Activated effector memory CD4-positive, alpha-beta T cell treated with anti-CD3 and anti-CD28 coated beads, Interleukin-2, amount 50 U/mL, for 16 hours (primary cell): ENCODE data around the gene HBS1L.

ENCODE experiments used
- DNase-seq: peaks from one replicate; pipeline ENCODE4 v3.0.0-alpha.2; 2020

HBS1L gene

DNA sequence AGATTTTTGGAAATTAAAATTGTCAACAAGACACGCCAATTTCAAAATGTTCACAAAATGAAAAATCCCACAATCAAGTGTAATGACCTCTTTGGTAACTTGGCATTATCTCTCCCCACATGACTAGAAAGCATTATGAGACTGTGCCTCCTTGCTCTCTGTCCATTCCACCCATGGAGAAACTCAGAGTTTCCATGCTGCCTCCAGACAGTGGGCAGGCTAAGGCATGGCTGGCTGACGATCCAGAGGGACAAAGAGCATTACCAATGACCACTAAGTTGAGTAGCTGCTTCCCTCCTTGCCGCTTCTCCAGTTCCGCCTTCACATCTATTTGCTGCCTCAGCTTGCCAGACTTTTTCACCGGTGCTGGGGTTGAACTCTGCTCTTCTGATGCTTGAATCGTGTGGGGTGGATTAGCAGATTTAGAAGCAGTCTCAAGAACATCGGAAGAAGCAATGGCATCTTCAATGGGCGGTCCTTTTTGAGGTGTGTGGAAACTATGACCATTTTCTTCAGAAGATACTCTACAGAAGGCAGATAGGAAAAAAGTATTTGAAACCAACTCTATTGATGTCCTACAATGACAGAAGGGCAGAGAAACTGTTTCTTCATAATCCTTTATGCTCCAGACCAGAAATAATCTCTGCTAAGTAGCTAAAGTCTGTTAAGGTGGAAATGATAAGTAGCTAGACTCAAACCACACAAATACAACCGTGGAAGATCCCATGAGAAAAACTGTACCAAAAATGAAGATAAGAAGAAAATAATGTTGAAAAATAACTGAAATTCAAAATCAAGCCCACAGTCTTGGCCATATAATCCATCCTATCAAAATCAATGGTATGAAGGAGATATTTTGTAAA, 57.3 kb downstream of the HBS1L start:
- no peak for DNase-seq

DNA sequence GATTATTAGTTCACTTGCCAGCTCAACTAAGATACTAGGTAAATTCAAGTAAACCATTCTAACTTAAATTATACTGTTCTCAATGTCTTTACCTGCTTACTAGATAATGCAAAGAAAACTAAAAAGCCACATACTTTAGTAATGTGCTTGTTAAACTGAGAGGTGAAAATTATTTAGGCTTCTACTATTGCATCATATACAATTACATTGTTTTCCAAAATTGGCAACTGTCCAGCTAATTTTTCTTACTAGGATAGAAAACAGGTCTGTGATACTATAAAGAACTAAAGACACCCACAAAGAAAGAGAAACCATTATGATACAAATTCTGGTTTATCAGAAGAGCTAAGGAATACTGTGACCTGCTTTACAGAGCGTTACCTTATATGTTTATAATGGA, 59.1 kb downstream of the HBS1L start:
- no peak for DNase-seq

DNA sequence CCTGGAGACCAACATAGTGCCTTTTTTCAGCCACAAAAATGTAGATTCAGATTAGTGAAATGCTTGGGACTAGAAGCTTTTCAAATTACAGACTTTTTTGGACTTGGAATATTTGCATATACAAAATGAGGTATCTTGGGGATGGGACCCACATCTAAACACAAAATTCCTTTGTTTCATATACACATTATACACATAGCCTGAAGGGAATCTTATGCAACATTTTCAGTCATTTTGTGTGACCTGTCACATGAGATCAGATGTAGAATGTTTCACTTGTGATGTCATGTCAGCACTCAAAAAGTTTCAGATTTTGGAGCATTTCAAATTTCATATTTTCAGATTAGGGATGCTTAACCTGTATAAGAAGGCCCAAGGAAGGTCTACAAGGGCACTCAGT, 60.2 kb downstream of the HBS1L start:
- DNase-seq: no peak

DNA sequence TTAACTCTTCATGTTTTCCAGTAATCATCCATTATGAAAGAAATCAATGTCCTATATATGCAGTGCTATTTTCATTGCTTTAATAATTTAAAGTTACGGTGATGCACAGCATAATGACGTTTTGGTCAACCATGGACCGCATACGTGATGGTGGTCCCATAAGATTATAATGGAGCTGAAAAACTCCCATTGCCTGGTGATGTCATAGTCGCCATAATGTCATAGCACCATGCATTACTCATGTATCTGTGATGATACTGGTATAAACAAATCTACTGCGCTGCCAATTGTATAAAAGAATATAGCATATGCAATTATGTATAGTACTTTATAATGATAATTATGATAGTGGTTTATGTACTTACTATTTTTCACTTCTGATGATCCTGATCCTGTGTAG, 62.5 kb downstream of the HBS1L start:
- no peak for DNase-seq

DNA sequence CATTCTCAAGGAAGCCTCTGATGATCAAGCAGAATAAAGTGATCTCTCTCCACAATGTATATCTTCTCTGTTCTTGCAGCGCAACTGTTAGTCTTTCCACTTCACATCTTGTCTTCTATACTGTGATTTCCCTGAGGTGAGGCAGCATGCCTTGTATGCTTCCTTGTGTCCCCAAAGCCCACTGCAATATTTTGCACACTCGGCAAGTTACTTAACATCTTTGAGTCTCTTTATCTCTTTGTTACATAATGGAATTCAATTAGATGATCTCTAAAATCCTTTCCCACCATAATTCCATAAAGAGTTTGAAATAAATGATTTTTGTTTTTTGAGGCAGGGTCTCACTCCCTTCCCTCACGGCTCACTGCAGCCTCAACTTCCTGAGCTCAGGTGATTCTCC, 64.4 kb downstream of the HBS1L start:
- no peak for DNase-seq

DNA sequence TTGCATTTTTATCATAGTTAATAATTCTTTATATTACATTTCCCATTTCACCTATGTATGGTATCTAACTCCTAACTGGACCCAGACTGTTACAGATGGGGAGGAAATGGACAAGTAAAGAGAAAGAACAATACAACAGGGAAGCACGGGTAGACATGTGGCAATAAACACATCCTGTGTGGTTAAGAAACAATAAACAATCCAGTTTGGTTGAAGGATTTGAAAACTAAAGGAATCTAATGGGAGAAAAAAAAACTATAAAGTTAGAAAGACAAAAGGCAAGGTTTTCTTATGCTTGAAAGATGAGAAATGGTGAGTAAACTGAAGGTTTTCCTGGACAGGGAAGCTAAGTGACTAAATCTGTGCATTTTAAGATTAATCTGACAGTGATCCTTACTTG, 69.8 kb downstream of the HBS1L start:
- no peak for DNase-seq

DNA sequence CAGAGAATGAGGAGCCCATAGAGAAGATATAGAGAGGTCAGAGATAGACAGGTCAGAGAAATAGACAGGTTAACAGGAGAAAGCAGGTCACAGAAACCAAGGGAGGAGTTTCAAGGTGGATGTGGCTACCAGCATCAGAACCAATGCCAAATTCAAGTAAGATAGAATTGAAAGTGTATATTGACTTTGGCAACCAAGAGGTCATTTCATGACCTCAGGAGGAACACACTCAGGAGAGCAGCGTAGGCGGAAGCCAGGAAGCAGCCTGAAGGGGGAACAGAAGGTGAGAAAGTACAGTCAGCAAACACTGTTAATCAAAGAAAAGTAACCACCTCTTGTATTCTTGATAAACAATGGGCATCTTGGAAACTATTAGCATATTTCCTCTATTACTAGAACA, 70.8 kb downstream of the HBS1L start:
- no peak for DNase-seq

DNA sequence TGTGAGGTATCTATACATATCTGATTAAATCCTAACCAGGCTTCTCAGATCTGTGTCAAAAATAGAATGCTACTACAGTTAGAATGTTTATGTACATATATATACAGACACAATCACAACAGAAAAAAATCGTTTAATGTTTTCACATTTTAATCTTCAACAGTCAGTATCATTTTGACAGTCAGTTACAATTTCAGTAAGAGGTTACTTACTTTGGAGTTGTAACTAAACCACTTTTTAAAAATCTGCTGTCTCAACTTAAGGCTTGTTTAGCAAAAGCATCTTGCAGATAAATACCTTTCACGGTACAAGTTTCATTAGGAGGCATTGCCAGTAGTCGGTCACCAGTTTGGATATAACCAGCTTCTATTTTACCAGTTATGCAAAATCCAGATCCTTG, 72.5 kb downstream of the HBS1L start:
- no peak for DNase-seq

DNA sequence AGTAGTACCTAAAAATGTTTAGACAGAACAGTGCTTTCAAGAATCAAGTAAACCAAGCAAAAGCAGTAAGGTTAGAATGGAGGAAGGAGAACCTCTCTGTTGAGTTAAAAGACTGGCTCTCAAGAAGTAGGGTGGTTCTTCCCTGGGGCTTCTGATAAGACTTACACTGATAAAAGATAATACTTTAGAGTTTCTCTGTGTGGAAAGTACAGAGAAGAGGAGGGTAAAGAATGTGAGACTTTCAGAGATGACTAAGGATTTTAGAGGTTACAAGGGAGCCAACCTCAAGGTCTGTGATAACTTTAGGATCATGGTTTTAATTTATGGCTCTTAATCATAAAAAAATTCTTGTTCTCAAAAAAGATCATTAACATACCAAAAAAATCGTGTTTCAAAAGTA, 73.8 kb downstream of the HBS1L start:
- no peak for DNase-seq

DNA sequence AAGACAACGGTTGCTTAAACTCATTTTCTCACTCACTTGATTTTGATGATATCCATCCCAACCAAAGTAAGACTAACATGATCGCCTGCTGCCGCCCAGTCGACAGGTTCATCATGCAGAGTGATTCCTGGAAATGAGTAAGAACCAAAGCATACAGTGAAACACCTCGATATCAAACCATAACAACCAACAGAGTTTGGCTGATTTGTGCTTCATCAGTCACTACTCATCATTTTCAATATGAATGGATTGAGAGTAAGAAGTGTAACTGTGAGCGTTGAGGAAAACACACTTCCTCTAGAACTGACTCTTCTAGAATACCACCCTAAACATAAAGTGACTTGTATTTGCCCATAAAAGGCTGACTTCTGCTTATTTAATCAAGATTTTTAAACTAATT, 75.5 kb downstream of the HBS1L start:
- peak; percentile 78 for DNase-seq

DNA sequence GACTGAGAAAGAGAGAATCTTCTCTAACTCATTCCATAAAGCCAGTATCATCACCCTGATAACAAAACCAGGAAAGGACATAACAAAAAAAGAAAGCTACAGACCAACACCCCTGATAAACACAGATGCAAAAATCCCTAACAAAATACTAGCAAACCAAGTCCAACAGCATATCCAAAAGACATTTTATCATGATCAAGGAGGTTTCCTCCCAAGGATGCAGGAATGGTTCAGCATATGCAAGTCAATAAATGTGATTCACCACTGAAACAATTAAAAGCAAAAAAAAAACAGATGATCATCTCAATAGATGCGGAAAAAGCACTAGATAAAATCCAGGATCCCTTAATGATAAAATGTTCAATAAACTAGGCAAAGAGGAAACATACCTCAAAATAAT, 80.3 kb downstream of the HBS1L start:
- DNase-seq: no peak

DNA sequence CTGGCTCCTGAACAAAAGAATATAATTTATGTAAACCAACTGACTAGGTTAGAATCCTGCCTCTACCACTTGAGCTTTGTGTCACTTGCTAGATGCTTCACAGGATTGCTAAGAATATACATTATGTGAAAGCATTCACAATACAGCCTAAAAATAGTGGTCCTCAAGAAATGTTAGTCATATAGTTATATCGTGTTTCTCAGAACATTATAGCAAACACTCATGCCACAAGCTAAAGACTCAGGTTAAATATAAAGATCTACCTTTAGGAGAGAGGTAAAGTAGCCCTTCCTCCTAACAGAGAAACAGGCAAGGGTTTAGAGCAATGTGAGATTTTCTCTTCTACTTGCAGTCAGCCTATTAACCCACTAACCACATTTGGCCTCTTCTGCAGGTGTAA, 86.9 kb downstream of the HBS1L start:
- DNase-seq: no peak

DNA sequence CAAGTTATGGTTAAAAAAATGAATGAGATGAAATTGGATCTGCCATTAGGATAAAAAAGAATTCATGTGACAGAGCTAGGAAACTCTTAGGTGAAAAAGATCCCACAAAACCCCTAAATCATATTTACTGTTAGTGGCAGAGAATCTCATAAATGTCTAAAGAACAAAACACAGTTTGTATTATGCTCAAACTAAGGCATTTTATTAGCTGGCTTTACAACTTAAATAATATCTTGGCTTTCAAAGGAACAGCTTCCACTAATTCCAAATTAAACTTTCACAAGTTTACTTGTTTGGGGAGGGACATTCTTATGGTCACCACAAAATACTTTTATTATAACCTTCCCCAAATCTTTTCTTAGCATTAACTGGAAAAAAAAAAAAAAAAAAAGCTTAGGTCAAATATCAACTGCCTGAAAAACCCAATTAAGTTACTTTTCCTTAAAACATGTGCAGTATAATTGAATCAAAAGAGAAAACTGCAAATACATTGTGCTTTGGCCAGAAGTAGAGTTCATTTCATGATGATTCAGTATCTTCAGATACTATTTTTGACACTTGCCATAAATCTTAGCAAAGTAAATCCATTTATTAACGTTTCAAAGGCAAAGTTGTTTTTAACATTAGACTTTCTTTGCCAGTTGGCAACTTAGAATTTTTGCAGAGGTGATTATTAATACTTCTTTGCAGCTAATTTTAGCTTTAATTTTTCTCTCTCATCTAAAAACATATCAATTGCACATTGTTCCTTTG, 90.0 kb downstream of the HBS1L start:
- DNase-seq: no peak

DNA sequence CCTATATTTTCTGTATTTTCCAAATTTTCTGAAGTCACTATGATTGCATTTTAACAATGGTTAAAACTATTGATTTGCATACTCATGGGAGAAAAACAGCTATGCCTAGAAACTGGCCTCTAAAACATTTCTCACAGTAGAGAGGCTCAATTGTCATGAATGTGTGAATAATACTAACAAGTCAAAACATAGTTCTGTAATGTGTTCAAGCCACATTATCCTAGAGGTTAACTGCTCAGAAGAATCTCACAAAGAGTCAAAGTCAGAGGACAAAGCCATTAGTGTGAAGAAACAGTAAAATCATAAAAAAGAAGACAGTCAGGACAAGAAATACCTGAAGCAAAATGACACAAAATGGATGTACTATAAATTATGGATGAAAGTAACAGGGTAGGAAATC, 92.2 kb downstream of the HBS1L start:
- no peak for DNase-seq

DNA sequence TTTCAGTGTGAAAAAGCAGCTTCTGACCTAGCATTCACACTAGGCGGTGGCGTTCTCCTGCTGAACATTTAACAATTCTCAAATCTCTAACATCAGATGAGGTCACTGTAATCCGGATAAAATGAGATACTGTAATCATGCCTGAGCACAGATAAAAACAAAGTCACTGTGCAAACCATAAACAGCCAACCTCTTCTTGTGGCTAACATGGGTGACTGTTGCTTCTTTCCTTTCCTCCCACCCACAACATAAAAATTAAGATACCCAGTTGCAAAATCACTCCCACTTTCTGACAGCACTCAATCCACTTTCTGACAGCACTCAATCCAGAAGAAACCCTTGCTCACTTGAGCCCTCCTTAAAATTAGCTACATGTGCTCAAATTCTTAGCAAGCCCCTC, 93.3 kb downstream of the HBS1L start:
- DNase-seq: no peak

DNA sequence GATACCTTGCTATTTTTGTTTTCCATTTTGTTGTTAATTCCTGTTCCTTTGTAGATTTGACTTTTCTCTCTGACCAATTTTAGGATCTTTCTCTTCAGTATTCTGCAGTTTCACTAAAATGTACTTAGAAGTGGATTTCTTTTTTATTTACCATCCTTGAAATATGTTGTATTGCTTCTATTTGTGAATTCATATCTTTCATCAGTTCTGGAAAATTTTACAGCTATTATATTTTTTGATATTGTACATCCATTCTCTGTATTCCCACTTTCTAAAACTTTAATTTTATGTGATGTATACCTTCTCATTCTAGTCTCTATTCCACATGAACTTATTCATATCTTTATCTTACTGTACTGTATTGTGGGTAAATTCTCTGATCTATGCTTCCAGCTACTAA, 95.0 kb downstream of the HBS1L start:
- no peak for DNase-seq

DNA sequence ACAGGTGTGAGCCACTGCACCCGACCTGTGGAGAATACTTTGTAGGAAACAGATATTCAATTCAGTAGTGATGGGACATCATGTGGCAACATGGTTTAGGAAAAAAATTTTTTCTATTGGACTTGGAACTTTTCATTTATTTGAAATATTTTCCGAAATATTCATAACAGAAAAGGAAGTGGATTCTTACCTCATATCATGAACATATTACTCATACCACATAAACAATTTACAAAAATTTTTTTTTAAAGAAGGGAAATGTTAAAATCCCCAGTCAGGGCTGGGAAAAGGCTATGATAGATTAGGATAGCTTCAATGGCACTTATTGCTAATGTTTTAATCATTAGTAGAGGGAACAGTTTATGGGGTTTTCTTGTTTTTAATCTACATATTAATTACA, 97.9 kb downstream of the HBS1L start:
- DNase-seq: no peak

DNA sequence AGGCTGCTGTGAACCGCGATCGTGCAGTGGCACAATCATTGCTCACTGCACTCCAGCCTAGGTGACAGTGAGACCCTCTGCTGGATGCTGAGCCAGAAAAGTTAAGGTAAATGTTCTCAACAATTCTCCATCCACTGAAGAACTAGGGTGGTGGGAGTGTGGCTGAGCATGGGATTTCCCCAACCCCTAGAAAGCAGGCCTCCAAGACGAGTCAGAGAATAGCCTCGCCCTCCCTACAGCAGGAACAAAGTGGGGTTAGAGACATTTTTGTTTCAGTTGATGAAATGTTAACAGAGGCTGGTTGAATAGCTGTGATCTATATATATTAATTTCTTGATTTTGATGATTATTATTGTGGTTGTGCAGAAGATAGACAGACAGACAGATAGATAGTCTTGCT, 98.6 kb downstream of the HBS1L start:
- no peak for DNase-seq

DNA sequence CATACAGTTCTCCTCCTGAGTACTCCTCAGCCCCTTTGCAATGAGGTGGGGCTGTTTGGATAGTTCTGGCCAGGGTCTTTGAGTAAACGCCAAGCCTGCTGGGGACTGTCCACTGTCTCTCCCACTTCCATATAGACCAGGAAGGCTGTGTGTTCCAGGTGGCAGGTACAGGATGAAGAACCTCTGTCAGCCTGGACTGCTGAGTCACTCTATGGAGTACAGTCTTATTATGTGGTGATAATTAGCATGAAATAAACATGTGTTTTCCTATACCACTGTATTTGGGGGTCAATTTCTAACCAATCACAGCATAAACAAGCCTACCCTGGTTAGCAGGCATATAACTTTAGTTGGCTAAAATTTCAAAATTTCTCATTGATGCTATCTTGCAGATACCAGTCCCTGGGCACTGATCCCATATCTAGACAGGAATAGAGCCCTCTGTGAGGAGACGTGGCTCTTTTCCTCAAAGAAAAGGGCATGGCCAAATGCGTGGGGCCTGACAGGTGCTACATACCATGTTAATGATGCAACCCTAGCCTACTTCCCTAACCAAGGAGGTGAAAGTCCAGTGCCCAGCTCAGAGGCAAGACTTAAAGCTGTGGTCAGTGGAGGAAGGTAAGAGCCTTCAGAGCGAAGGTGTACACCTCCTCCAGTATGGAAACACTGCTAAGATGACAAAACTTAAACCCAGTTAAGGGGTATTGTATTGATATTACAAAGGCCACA, 100.2 kb downstream of the HBS1L start:
- DNase-seq: no peak

DNA sequence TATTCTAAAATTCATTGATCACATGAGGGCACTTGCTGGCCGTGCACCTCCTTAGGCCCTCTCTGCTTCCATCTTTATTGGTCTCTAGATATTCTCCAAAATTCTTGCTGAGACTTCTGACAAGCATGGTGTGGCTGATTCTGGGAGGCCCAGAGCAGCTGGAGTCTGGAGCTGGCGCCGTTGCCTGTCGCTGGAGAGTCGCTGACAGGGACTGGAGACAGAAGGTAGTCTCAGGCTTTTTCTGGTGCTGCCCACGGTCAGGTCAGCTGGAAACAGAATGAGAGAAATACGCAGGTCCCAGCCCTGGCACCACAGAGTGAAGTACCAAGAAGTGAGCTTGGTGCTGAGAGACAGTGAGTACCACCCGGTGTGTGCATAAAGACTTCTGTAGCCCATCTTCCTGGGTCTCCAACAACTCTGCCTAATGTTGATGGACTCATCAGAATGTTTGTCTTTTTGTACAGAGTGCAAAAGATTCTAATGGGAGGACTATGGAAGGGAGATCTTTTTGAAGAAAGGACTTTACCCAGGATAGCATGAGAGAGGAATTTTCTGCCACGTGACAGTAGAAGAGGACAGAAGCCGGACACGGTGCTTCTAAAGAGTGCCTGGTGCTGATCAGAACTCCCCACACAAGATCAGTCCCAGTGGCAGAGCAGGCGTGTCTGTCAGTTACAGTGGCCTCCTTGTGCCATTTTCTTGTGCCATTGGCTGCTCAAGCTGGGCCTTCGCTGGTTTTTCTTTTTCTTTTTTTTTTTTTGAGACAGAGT, 102.9 kb downstream of the HBS1L start:
- no peak for DNase-seq

DNA sequence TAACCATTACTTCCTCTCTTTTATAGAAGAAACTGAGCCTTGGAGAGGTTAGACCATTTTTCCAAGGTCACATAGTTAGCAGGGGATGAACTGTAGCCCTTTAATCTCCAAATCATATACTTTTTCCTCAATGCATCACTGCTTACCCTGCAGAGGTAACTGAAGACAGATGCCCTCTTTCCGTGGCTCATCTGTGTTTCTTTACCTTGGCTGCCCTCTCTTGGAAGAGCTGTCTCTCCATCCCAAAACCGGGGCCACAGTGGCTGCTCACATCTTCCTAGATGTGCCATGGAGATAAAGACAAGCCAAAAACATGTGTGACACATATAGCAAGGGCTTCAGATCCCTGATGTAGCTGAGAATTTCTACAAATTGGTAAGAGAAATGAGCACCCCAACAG, 104.1 kb downstream of the HBS1L start:
- no peak for DNase-seq

DNA sequence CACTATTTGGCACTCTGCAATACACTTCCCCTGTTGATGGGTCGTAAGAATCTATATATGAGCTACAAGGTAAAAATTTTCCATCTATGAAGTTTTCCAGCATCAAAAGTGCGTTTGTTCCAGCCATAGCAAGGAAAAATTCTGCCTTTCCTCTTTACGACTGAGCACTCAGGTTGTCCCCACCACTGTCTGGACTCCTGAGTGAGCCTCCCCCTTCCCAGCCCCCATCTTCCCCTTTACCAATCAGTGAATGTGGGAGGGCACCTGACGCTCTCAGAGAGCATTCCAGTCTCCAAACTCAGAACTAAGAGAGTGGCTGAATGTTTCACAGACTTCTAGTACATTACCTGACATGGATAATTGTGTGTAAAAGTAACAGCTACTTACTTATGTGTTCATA, 104.7 kb downstream of the HBS1L start, which contains the start of gene ALDH8A1:
Gene ALDH8A1, minus strand, starts transcription at position 175 of the 400 bp plus-strand sequence. Its CDS starts 48 bp downstream, at position 127.
- DNase-seq: no peak

DNA sequence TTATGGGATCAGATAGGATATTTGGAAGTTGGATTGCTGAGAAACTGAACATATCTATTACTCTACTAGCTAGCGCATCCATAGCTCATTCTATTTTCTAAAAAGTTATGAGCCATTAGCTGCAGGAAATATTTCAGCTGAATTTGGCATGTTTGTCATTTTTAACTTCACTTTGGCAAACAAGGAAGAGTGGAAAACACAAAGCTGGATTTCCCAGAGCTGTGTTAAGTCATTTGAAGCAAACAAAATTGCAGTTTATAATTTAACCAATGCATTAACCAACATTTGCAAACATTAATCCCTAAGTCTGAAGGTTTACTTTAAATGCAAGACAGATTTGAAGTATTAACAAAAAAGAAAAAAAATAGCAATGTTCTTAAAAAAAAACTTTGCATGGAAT, 105.9 kb downstream of the HBS1L start:
- no peak for DNase-seq
